22Rv1 (cell line): ENCODE measurements around the gene ETS1.

Experiments used
- H3K27ac ChIP-seq: fragments of 450-650 bp; 2 replicates; pipeline ENCODE4 v1.5.1; 2017
- ZFX ChIP-seq: fragments of 450-650 bp; IDR thresholded peaks from 2 replicates; pipeline ENCODE4 v1.6.1; 2017; ENCODE audit warnings: antibody characterized with exemption, borderline replicate concordance
- TF ChIP-seq, protein P1 (sequence below): fragments of 450-650 bp; IDR thresholded peaks from 2 replicates; pipeline ENCODE4 v1.5.1; 2017; ENCODE audit warnings: mild to moderate bottlenecking

The ETS1 gene

DNA sequence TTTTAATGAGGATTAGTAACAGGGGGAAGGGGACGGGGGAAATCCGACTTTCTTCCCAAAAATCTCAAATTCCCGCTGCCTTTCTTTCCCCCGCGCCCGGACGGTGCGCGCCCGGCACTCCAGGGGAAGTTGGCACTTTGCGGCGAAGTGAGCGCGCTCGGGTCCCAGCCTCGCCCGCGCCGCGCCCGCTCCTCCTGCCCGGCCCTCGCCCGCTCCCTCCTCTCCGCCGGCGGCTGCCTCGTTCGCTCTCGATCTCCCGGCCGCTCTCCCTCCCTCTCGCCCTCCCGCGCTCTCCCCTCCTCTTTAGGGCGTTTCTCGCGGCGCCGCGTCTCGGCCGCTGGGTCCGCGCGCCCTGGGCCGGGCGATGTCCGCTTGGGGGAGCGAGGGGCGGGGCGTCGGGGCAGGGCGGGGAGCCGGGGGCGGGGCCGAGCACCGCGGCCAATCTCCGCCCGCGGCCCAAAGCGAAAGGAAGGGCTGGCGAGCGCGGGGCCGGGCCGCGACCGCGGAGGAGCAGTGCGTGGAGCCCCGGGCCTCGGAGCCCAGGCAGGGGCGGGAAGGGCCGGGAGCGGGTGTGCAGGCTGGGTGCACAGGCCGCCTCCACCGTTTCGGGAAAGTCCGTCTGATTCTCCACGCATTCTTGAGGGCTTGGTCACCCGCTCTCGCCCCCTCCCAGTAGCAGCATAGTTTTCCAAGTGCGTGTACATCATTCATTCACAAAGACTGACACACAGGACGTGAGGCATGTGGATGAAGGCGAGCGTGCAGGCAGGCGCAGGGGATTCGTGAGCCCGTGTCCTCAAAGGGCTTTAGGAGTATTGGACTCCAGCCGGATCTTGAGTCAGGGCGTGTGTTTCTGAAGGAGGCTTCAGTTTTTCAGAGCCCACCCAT lies 65.1 kb downstream of the ETS1 start:
- no peak overlapping the region for H3K27ac ChIP-seq
- TF ChIP-seq, protein P1, sequence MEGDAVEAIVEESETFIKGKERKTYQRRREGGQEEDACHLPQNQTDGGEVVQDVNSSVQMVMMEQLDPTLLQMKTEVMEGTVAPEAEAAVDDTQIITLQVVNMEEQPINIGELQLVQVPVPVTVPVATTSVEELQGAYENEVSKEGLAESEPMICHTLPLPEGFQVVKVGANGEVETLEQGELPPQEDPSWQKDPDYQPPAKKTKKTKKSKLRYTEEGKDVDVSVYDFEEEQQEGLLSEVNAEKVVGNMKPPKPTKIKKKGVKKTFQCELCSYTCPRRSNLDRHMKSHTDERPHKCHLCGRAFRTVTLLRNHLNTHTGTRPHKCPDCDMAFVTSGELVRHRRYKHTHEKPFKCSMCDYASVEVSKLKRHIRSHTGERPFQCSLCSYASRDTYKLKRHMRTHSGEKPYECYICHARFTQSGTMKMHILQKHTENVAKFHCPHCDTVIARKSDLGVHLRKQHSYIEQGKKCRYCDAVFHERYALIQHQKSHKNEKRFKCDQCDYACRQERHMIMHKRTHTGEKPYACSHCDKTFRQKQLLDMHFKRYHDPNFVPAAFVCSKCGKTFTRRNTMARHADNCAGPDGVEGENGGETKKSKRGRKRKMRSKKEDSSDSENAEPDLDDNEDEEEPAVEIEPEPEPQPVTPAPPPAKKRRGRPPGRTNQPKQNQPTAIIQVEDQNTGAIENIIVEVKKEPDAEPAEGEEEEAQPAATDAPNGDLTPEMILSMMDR, result no peak
- no peak for TF ChIP-seq ZFX

DNA sequence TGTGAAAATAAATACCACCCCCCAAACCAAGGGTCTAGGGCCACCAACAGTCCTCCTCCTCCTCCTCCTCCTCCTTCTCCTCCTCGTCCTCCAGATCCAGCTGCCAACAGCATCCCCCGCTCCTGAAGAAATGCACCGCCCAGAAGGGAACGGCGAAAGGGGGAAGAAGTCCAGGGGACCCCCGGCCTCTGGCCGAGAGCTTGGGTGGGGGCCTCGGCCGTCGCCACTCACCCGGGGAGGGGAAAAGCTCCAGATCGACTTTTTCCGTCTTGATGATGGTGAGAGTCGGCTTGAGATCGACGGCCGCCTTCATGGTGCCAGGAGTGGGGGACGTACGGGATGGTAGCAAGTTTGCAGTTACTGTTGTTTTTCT lies 65.7 kb downstream of the ETS1 start:
- TF ChIP-seq ZFX, result no peak
- TF ChIP-seq, protein P1, result no peak
- H3K27ac ChIP-seq, result no peak overlapping the region

DNA sequence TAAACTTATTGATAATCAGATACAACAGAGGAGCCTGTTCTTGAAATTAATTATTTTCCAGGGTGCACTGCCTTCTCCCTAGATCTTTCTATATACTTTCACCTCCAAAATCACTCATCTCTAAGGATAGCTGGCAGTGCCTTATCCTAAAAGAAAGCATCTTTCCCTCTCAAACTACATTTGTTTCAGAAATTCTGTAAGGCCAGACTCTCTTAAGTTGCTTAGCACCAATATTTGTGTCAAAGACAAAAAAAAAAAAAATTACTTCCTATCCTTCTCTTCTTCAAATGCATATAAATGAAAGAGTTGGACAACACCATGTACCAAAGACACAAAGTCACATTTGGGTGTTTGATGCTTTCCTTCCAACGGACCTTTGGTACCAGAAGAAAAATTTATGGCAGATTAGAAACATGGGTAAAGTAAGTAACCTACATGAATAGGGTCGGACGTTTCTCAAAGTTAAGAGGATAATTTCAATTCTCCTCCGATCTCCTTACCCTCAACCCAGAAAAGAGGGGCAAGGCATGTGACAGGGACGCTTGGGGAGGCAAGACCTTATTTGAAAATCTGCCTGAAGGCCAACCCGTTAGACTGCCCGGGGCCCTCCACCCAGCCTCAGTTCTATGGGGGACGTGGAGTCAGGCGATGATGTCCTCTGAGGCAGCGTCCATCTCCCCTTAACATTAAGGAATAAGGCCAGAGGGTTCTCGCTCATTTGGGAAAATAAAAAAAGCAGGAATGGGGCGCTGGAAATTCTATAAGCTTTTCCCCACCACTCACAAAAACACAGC lies 66.3 kb downstream of the ETS1 start:
- H3K27ac ChIP-seq, result no peak overlapping the region
- TF ChIP-seq, protein P1, result no peak
- no peak for TF ChIP-seq ZFX

DNA sequence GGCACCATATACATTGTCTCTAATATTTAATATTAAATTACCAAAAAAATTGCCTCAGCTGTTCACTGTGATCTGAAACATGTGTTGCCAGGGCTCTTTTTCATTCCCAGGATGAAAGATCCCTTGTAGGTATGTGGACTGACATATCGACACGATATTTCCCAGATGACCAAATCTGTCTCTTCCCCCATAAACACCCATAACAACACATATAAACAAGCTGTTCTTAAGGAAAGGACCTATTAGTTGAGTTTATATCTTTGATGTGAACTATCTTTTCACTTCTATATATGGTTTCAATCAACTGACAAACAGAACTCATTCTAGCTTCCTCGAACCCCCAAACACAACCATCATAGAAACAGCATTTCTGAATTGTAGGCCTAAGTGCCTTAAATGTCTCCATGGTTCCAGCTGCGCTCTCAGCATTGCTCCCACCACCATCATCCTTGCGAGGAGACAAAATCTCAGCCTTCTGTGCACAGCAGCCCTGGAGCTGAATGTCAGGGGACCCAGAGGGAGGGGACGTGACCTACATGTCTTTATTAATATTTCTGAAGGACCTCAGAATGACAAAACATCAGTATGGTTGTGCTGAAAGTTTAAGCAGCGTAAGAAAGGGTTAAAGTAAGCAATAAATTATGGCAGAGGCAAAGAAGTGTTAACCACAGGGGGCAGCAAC lies 67.0 kb downstream of the ETS1 start:
- no peak for TF ChIP-seq ZFX
- TF ChIP-seq, protein P1, result no peak
- no peak overlapping the region for H3K27ac ChIP-seq

DNA sequence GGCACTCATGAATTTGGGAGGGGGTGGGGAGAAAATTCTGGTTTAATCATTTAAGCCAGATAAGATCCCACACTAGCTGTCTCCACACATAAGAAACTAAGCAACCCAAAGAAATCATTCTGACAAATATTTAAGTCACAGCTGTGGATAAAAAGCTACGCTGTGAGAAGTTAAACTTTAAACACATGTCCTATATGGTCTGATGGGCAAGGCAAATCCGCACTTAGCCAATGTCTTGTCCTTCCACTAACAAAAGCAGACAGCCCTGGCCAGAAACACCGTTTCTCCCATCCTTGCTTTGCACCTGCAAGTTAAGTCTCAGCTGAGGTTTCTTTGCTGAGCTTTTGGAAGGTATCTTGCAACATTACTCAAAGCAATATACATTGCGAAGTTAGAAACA lies 68.0 kb downstream of the ETS1 start:
- TF ChIP-seq, protein P1, result no peak
- TF ChIP-seq ZFX, result no peak
- no peak overlapping the region for H3K27ac ChIP-seq

DNA sequence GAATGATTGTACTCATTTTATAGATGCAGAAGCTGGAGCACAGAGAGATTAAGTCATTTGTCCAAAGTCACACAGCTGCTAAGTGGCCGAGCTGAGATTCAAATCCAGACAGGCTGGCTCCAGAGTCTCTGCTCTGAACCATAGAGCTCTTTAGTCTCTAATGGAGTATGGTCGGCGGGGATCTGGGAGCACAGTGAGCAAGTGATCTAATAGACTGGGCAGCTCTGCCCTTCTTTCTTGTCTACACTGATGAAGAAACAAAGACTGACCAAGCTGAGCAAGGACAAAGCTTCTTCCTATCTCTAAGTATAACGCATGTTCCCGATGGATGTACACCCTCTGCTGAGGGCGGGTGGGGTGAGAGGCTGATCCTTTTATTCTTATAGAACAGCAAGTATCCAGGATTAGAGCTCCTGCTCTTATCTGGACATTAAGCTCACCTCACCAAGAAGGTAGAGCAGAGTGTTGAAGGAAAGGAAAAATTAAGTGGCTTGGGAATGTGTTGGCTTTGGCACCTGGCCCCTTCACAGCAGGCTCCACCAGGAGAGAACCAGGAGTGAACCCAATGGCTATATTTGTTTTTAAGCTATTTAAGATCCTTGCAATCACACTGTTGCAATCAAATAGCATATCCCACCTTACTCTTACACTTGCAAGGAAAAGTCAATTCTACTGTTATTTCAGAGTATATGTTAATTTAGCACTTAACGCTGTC lies 68.7 kb downstream of the ETS1 start:
- no peak for TF ChIP-seq ZFX
- TF ChIP-seq, protein P1, result no peak
- no peak overlapping the region for H3K27ac ChIP-seq
